ENCODE results near the gene RESP18.
"Not testable (repeated sequence)": the region's sequence is repeated elsewhere in the genome, so short reads cannot be mapped to it uniquely, and the experiment has no call there.

RESP18 gene

GRCh38 chr2:219325657-219326315 lies 6.8 kb downstream of the RESP18 start:
- DNase-seq (ENCODE audit: low read depth in 2 of 2) = no peak

DNA sequence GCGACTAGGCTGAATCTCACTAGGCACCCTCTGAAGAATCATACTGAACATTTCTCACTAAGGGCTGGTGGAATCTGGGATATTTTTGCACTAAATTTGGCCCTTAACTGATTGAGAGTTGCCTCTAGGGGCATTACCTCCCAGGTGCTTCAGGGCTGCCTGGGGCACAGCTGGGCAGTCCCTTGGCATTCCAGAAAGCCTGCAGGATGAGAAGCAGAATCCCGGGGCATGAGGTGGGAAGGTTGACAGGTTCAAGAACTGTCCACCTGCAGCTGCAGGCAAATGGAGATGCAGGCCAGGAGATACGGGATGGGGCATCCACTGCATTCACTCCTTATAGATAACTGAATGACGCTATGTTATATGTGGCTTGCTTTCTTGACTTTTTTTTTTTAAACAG lies 7.4 kb downstream of the RESP18 start:
- DNase-seq (ENCODE audit: low read depth in 2 of 2) = no peak

GRCh38 chr2:219323434-219323833 lies 9.1 kb downstream of the RESP18 start:
- no peak for DNase-seq (ENCODE audit: low read depth in 2 of 2)

DNA sequence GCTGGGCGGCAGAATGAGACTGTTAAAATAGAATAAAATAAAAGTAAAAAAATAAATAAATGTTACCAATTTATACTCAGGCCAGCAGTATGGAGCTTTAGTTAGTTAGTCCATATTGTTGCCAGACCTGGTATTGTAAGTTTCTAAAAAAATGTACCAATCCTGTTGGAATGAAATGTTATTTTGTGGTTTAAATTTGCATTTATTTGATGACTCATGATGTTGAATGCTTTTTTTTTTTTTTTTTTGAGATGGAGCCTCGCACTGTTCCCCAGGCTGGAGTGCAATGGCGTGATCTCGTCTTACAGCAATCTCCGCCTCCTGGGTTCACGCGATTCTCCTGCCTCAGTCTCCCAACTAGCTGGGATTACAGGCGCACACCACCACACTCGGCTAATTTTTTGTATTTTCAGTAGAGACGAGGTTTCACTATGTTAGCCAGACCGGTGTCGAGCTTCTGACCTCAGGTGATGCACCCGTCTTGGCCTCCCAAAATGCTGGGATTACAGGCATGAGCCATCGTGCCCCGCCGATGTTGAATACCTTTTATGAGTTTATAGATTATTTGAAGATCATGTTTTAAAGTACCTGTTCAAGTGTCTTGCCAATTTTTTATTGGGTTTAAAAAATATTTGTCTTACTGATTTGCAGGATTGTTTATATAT lies 17.6 kb downstream of the RESP18 start:
- no peak for DNase-seq (ENCODE audit: low read depth in 2 of 2)

GRCh38 chr2:219312683-219313263 lies 19.8 kb downstream of the RESP18 start:
- DNase-seq (ENCODE audit: low read depth in 2 of 2) = not testable (repeated sequence)

DNA sequence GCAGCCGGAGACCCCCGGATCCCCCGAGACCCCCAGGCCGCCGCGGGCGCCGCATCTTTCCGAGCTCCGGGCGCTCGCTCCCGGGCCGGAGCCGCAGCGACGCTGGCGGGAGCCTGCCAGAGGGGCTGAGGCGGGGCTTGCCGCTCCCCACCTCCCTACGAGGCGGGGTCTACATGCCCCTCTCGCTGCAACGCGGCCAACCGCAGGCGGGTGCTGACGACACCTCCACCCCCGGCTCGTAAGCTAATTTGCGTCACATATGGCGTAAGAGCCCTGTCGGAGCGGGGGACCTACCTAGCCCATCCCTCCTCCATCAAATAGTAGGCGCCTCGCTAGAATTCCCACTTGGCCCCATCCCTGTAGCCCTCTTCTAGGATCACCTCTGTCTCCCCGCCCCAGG lies 23.3 kb downstream of the RESP18 start, which contains the start of gene PTPRN:
PTPRN (minus strand) TSS at position 124 of the 400 bp plus-strand sequence; CDS start at position 55, 69 bp downstream.
- peak; percentile 56 to 60 for DNase-seq (ENCODE audit: low read depth in 2 of 2)

GRCh38 chr2:219308142-219309101 lies 24.1 kb downstream of the RESP18 start:
- DNase-seq (ENCODE audit: low read depth in 2 of 2) = peak; percentile 36 to 44

GRCh38 chr2:219306047-219306446 lies 26.5 kb downstream of the RESP18 start:
- no peak for DNase-seq (ENCODE audit: low read depth in 2 of 2)

DNA sequence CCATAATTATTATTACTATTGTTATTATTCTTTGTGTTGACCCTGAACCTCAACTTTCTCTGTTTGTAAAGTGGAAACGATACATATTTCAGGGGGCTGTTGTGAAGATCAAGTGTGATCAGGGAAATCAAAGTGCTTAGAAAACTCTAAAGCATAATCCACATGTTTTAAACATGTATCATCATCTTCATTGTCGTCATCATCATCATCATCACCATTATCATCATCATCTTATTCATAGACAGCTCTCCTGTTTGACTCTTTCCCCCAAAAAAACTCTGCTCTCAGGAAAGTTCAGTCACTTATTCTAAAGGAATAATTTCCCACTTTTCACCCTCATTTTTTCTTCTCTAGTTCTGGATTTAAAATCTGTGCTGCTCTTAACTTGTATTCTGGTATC lies 28.3 kb downstream of the RESP18 start:
- DNase-seq (ENCODE audit: low read depth in 2 of 2) = no peak

DNA sequence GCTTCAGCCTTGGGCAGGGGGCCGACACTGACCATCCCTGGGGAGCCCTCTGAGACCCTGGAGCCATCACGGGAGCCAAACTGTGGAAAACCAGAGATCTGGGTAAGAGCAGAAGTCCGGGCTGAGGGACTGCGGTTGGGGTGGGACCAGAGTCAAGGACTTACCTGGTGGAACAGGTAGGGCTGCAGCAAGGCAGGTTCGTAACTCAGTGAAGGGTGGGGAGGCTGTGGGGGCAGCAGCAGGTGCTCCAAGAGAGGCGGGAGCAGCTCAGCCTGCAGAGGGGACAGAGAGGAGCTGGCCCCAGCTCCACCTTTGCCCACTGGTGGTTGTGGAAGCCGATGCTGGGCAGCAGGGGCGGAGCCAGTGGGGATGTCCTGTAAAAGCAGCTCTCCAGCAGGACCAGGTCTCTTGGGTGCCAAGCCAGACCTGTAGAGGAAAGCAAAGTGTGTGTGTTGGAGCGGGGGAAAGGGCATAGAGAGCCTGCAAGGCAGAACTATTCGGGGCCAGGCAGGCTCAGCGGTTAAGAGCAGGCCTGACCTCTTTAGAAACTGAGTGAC lies 30.1 kb downstream of the RESP18 start:
- no peak for DNase-seq (ENCODE audit: low read depth in 2 of 2)

DNA sequence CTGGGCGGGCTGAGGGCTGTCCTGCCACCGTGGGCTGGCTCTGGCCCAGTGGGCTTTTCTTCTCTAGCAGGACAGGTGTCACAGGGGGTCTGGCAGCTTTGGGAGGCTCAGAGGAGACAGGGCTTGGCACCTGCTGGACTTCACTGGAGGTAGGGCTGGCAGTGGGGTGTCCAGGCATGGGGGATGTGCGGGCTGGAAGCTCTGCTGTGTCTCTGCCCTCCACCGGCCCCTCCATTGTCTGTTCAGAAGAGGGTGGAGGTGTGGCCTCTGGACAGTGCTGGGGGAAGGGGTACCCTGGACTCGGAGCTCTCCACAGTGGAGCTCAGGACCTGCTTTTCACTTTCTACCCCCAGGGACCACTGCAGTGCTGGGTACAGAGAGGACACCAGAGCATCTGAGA lies 32.5 kb downstream of the RESP18 start:
- DNase-seq (ENCODE audit: low read depth in 2 of 2) = no peak

- DNase-seq (ENCODE audit: low read depth in 2 of 2) = no peak
Observed at GRCh38 chr2:219299372-219299760, 33.2 kb downstream of the RESP18 start.

- DNase-seq (ENCODE audit: low read depth in 2 of 2) = peak in 1 of 2 experiments; percentile 28
Observed at GRCh38 chr2:219298759-219299371, 33.7 kb downstream of the RESP18 start.

GRCh38 chr2:219297766-219298456 lies 34.6 kb downstream of the RESP18 start:
- DNase-seq (ENCODE audit: low read depth in 2 of 2) = no peak

- no peak for DNase-seq (ENCODE audit: low read depth in 2 of 2)
Observed at GRCh38 chr2:219296631-219297391, 35.7 kb downstream of the RESP18 start.

GRCh38 chr2:219296142-219296541 lies 36.4 kb downstream of the RESP18 start:
- DNase-seq (ENCODE audit: low read depth in 2 of 2) = no peak

DNA sequence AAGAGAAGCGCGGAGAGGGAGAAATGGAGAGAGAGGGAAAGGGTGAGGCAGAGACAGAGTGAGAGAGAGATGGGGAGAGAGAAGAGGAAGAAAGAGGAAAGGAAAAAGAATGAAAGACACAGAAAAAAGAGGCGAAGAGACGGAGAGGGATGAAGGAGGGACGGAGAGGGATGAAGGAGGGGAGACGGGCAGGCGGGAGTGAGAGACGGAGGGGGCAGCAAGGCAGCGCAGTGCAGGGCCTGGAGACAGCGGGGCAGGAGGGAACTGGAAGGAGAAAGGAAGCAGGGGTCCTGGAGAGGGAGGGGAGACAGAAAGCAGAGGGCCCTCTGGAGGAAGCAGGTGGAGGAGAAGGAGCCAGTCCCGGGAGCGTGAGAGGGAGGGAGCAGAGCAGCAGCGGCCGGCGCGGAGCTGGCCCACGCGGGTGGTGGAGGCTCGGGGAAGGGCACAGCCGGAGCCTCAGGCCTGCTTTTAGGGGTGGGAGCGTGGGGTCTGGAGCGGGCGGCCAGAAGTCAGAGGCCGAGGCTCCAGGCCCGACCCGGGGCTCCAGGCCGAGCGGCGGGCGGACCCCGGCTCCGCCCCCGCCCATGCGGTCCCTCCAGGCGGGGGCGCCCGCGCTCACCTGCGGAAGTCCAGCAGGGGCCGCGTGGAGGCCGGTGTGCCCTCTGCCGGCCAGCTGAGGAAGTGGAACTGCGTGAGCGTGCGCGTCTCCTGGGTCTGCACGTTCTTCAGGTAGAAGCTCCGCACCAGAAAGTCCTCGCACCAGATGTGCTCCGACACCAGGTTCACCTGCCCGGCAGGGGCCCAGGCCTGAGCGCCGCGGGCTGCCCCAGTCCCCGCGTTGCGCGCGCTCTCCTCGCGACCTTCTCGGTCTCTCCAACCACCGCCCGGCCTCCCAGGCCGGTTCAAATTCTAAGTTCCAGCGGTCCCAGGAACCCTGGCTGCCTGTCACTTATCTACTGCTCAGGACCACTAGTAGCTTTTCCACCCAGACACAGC lies 37.9 kb downstream of the RESP18 start:
- no peak for DNase-seq (ENCODE audit: low read depth in 2 of 2)

- DNase-seq (ENCODE audit: low read depth in 2 of 2) = no peak
Observed at GRCh38 chr2:219293736-219294231, 38.8 kb downstream of the RESP18 start.

Data from fibroblast of skin of left biceps (primary cell).